Nephron (organoid): ENCODE results near the gene ASCL4.
A peak's percentile ranks its signal among the peaks of the same experiment; 100 is the strongest.
"Not testable (repeated sequence)": the region's sequence is repeated elsewhere in the genome, so short reads cannot be mapped to it uniquely, and the experiment has no call there.

Experiments used
- H3K27ac Mint-ChIP-seq, 3 experiments: 2 replicates each; pipeline ENCODE4 v1.8.0; 2020; ENCODE audit warnings: mixed read lengths in 3 of 3, mild to moderate bottlenecking in 2 of 3, moderate library complexity in 1 of 3
- H3K27me3 Mint-ChIP-seq: 2 replicates; pipeline ENCODE4 v1.8.0; 2021; ENCODE audit warnings: low read depth, mild to moderate bottlenecking, moderate library complexity, mixed read lengths
- H3K36me3 Mint-ChIP-seq: 2 replicates; pipeline ENCODE4 v1.8.0; 2020; ENCODE audit warnings: low read depth, mixed read lengths
- H3K4me1 Mint-ChIP-seq: 2 replicates; pipeline ENCODE4 v1.8.0; 2020; ENCODE audit warnings: mixed read lengths
- H3K4me3 Mint-ChIP-seq, 3 experiments: 2 replicates each; pipeline ENCODE4 v1.8.0; 2020; ENCODE audit warnings: mild to moderate bottlenecking in 3 of 3, mixed read lengths in 3 of 3, moderate library complexity in 2 of 3
- H3K9me3 Mint-ChIP-seq: 2 replicates; pipeline ENCODE4 v1.8.0; 2020; ENCODE audit warnings: mixed read lengths
- CTCF ChIP-seq, 3 experiments: fragments of 200-600 bp; sonication (generic); IDR thresholded peaks; one replicate each; pipeline ENCODE4 v1.5.0; 2021; ENCODE audit warnings: antibody characterized with exemption in 3 of 3; ENCODE audit not compliant: unreplicated experiment in 3 of 3

Gene ASCL4, protein sequence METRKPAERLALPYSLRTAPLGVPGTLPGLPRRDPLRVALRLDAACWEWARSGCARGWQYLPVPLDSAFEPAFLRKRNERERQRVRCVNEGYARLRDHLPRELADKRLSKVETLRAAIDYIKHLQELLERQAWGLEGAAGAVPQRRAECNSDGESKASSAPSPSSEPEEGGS

DNA sequence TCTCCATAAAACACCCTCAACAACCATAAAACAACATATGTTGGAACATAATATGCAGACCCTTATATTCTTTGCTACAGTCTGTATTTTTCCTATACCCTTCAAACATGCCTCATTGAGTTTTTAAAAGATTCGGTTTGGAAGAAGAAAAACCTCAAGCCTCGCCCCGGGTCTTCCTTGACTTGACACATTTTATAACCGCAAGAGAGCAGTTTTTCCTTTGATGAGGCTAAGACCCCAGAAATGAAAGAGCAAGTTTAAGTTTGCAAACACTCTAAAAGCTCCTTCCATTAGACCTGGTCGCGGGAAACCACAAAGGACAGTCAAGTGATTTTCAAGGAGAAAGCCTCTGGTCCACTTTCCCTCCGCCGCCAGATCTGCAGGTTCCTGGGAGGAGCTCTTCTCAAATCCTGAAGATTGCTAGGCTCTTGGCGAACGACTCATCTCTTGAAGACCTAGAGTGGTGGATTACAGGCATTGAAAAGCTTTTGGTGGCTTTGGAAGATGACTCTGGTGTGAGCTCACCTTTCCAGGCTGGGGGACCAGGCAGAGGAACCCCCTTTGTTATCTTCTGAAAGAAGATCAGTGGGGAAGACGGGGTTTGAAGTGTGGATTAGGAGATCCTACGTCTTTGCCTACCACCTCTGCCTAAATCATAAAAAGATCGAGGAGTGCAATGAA is at the start of gene ASCL4:
ASCL4 (plus strand) TSS at position 356 of the 681 bp plus-strand sequence. CDS start 515 bp downstream, outside the sequence.
- H3K27ac Mint-ChIP-seq, result no peak within 1 kb of the TSS
- H3K4me3 Mint-ChIP-seq, result peak within 1 kb of the TSS in 2 of 3 experiments; percentile 30 to 59
- H3K4me1 Mint-ChIP-seq, result no peaks in the 10 kb centered on the region
- TF ChIP-seq CTCF (IDR thresholded peaks at IDR 0.05; ENCODE audit: unreplicated experiment in 3 of 3), result no peak
- no peaks in the 10 kb centered on the region for H3K36me3 Mint-ChIP-seq
- H3K27me3 Mint-ChIP-seq, result peaks cover 98% of the 10 kb centered on the region
- H3K9me3 Mint-ChIP-seq, result no peaks in the 10 kb centered on the region

- not testable (repeated sequence) for H3K27ac Mint-ChIP-seq, H3K27me3 Mint-ChIP-seq, H3K4me1 Mint-ChIP-seq, H3K4me3 Mint-ChIP-seq
- Mint-ChIP-seq H3K36me3 (peaks cover 24% of the 10 kb centered on the region), H3K9me3 (peaks cover 15% of the 10 kb centered on the region)
Observed at GRCh38 chr12:107727327-107727726, 47.2 kb upstream of the ASCL4 start.

- H3K27me3 Mint-ChIP-seq, H3K4me1 Mint-ChIP-seq, H3K27ac Mint-ChIP-seq, H3K4me3 Mint-ChIP-seq: not testable (repeated sequence)
- H3K36me3 Mint-ChIP-seq, result peaks cover 24% of the 10 kb centered on the region
- H3K9me3 Mint-ChIP-seq, result peaks cover 15% of the 10 kb centered on the region
Observed at GRCh38 chr12:107727742-107728141, 46.8 kb upstream of the ASCL4 start.

- no peak overlapping the region for H3K4me3 Mint-ChIP-seq
- H3K27me3 Mint-ChIP-seq, result no peaks in the 10 kb centered on the region
- no peaks in the 10 kb centered on the region for H3K4me1 Mint-ChIP-seq
- H3K9me3 Mint-ChIP-seq, result peaks cover 5% of the 10 kb centered on the region
- no peak overlapping the region for H3K27ac Mint-ChIP-seq
- peaks cover 33% of the 10 kb centered on the region for H3K36me3 Mint-ChIP-seq
- no peak for TF ChIP-seq CTCF (IDR thresholded peaks at IDR 0.05; ENCODE audit: unreplicated experiment in 3 of 3)
Observed at GRCh38 chr12:107730618-107731341, 43.7 kb upstream of the ASCL4 start.

GRCh38 chr12:107731366-107731765 is 43.1 kb upstream of the ASCL4 start:
- TF ChIP-seq CTCF (IDR thresholded peaks at IDR 0.05; ENCODE audit: unreplicated experiment in 3 of 3), result no peak
- H3K9me3 Mint-ChIP-seq, result peaks cover 5% of the 10 kb centered on the region
- H3K4me3 Mint-ChIP-seq, result no peak overlapping the region
- no peaks in the 10 kb centered on the region for H3K4me1 Mint-ChIP-seq
- H3K27ac Mint-ChIP-seq, result no peak overlapping the region
- H3K36me3 Mint-ChIP-seq, result peaks cover 39% of the 10 kb centered on the region
- H3K27me3 Mint-ChIP-seq, result no peaks in the 10 kb centered on the region

DNA sequence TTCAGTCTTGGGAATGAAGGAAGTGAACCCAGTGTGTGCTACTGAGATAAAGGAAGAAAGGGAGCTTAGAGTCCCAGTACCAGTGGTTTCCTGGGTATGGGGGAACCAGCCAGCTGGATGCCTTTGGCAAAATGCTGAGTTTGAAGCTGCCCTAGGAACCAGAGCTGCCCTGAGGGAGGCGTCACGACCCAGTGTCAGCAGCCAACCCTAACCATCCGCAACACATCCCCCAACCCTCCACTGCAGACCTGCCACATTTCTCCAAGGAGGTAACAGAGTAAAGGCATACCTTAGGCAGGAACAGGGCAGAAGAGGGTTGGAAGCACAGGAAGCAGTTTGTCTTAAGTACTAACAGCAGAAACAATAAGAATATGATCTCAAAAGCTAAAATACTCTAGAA is 42.1 kb upstream of the ASCL4 start:
- no peak for TF ChIP-seq CTCF (IDR thresholded peaks at IDR 0.05; ENCODE audit: unreplicated experiment in 3 of 3)
- Mint-ChIP-seq H3K27me3 (no peaks in the 10 kb centered on the region), H3K9me3 (peaks cover 2% of the 10 kb centered on the region), H3K4me3 (no peak overlapping the region), H3K36me3 (peaks cover 48% of the 10 kb centered on the region), H3K27ac (no peak overlapping the region), H3K4me1 (no peaks in the 10 kb centered on the region)
